ENCODE data around the gene KRTAP4-4. TPM values are rescaled to one million over a fixed set of nuclear protein-coding genes. Genes with fewer than 3 reads are reported as not detected.
"Not testable (repeated sequence)": the region's sequence is repeated elsewhere in the genome, so short reads cannot be mapped to it uniquely, and the experiment has no call there.

The KRTAP4-4 gene
- total RNA-seq, 4 donors from 2014 or later, result not detected

DNA sequence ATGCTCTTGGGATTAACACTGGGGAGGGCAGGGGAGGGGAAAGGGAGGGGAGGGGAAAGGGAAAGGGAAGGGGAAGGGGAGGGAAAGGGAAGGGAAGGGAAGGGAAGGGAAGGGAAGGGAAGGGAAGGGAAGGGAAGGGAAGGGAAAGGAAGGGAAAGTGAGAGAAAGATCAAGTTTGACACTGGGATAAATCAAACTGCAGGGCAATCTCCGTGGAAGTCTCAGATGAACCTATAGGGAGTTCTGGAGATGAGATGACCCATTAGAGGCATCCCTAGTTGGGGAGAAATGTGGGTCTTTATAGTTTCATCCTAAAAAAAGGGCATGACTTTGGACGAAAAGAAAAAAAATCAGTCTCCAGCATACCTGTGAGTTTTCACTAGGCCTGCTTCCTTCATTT is 38.8 kb downstream of the KRTAP4-4 start:
- 89% methylated on average over 2 of the region's 2 CpGs for WGBS
- H3K27ac ChIP-seq (replicated peaks in 1 of 4), result no peak overlapping the region
- DNase-seq (ENCODE audit: extremely low spot score), result no peak
- TF ChIP-seq POLR2A (IDR thresholded peaks at IDR 0.05; ENCODE audit: low read depth) (no peak), EP300 (IDR thresholded peaks at IDR 0.05) (no peak), POLR2AphosphoS5 (IDR thresholded peaks at IDR 0.05) (no peak)
- TF ChIP-seq, protein P1, sequence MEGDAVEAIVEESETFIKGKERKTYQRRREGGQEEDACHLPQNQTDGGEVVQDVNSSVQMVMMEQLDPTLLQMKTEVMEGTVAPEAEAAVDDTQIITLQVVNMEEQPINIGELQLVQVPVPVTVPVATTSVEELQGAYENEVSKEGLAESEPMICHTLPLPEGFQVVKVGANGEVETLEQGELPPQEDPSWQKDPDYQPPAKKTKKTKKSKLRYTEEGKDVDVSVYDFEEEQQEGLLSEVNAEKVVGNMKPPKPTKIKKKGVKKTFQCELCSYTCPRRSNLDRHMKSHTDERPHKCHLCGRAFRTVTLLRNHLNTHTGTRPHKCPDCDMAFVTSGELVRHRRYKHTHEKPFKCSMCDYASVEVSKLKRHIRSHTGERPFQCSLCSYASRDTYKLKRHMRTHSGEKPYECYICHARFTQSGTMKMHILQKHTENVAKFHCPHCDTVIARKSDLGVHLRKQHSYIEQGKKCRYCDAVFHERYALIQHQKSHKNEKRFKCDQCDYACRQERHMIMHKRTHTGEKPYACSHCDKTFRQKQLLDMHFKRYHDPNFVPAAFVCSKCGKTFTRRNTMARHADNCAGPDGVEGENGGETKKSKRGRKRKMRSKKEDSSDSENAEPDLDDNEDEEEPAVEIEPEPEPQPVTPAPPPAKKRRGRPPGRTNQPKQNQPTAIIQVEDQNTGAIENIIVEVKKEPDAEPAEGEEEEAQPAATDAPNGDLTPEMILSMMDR (IDR thresholded peaks at IDR 0.05), result no peak
- H3K36me3 ChIP-seq, result no peaks in the 10 kb centered on the region
- no peaks in the 10 kb centered on the region for H3K9me3 ChIP-seq
- peaks cover 0 to 18% (median 0%) of the 10 kb centered on the region in 4 donors for H3K27me3 ChIP-seq
- H3K4me1 ChIP-seq, result no peaks in the 10 kb centered on the region
- intact Hi-C loops (cut with DNase I), result no loop called here
- no peak overlapping the region for H3K4me3 ChIP-seq

DNA sequence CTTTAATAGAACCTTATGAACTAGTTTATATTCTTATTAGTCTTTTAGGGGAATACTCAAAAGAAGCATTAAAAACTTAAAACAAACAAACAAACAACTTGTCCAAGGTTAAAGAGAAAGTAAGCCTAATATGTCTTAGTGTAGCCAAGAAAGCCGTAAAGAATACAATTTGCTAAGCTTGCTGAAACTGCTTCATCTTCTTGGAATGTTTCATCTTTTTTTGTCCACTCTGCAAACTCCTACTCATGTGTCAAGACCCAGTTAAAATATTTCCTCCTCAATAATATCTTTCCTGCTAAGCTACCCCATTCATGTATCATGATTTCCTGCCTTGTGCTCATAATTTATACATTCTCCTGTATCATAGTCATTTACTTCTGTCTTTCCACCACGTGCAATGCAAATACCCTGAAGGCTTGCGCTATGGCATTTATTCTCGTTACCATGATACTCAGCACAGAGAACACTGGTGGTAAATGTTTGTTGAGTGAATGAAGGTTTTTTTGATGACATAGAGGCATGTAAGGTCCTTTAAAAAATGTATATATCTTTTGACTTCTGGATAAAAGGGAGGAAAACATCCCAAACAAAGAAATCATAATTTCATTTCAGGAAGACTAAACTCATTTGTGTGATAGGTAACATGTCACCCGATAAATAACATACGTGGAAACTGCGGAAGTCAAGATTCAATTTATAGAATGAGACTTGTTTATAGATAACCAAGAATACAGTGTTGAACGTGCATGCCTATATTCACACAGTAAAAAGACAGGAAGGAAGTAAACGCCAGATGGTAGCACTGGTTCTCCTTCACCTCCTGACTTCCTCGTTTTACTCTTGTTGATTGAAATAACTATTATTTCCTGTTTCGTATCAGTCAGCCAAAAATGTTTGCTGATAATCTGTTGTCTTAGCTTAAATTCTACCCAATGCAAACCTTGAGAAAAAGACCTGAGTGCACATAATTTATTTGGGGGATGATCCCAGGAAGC is 40.6 kb downstream of the KRTAP4-4 start:
- H3K4me3 ChIP-seq; DNase-seq (ENCODE audit: extremely low spot score); H3K36me3 ChIP-seq; H3K4me1 ChIP-seq; H3K9me3 ChIP-seq; intact Hi-C loops (cut with DNase I); H3K27ac ChIP-seq (replicated peaks in 1 of 4): not testable (repeated sequence)
- peaks cover 0 to 33% (median 0%) of the 10 kb centered on the region in 4 donors for H3K27me3 ChIP-seq
- 62% methylated on average over 11 of the region's 11 CpGs for WGBS

DNA sequence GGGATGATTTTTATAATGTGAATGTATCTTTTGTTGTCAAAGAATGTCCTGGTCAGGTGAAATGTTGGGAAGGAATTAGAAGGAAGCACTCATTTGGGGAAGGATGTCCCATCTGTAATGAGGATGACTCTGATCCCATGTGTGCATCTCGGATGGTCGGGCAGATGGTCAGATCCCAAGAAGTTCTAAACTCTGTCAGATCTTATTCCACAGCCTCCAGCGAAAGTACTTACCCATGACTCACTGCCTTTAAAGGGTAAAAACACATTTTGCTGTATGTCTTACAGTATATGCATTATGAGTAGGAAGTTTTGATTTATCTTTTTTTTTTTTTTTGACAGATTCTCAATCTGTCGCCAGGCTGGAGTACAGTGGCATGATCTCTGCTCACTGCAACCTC is 41.8 kb downstream of the KRTAP4-4 start:
- WGBS, result 84% methylated on average over 4 of the region's 4 CpGs
- Histone ChIP-seq H3K4me3 (no peak overlapping the region), H3K9me3 (no peaks in the 10 kb centered on the region), H3K27me3 (peaks cover 0 to 29% (median 0%) of the 10 kb centered on the region in 4 donors), H3K4me1 (no peaks in the 10 kb centered on the region), H3K27ac (replicated peaks in 1 of 4) (no peak overlapping the region), H3K36me3 (no peaks in the 10 kb centered on the region)
- no peak for DNase-seq (ENCODE audit: extremely low spot score)
- TF ChIP-seq POLR2AphosphoS5 (IDR thresholded peaks at IDR 0.05) (no peak), EP300 (IDR thresholded peaks at IDR 0.05) (no peak), POLR2A (IDR thresholded peaks at IDR 0.05; ENCODE audit: low read depth) (no peak)
- TF ChIP-seq, protein P1 (IDR thresholded peaks at IDR 0.05), result no peak
- intact Hi-C loops (cut with DNase I), result no loop called here

DNA sequence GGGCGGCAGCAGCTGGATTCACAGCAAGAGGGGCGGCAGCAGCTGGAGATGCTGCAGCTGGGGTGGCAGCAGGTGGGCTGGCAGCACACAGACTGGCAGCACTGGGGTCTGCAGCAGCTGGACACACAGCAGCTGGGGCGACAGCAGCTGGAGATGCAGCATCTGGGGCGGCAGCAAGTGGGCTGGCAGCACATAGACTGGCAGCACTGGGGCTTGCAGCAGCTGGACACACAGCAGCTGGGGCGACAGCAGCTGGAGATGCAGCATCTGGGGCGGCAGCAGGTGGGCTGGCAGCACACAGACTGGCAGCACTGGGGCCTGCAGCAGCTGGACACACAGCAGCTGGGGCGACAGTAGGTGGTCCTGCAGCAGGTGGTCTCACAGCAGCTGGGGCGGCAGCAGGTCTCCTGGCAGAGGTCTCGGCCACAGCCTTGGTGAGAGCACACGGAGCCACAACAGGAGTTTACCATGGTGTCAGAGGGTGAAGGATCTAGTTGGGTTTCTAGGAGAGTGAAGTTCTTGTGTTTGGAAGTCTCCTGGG is 42.6 kb downstream of the KRTAP4-4 start, which contains the start of gene KRTAP4-11:
TSS of gene KRTAP4-11 (minus strand) at position 528 of the 541 bp plus-strand sequence. CDS start at position 470, 58 bp downstream.
- H3K9me3 ChIP-seq; DNase-seq (ENCODE audit: extremely low spot score); H3K36me3 ChIP-seq; H3K4me3 ChIP-seq; H3K4me1 ChIP-seq; intact Hi-C loops (cut with DNase I); H3K27ac ChIP-seq (replicated peaks in 1 of 4): not testable (repeated sequence)
- 68% methylated on average over 5 of the region's 10 CpGs for WGBS
- H3K27me3 ChIP-seq, result peaks cover 0 to 24% (median 0%) of the 10 kb centered on the region in 4 donors

DNA sequence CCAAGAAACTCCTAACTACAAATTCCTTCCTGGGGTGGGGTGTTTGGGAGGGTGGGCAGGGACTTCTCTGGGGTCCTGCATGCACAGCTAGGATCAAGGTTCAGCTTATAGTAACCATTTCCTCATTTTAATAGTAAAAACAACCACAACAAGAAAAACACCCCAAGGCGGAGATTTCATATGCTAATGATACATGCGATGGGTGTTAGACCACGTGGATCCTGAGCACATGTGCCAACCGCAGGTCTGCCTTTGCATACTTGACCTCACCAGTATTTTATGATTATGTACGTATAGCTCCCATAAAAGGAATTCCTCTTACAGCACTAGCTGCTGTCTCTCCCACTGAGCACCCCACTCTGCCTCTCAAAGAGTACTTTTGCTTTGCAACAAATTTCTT is 44.3 kb downstream of the KRTAP4-4 start:
- no peaks in the 10 kb centered on the region for H3K36me3 ChIP-seq
- H3K27me3 ChIP-seq, result peaks cover 0 to 24% (median 0%) of the 10 kb centered on the region in 4 donors
- DNase-seq (ENCODE audit: extremely low spot score), result no peak
- intact Hi-C loops (cut with DNase I), result no loop called here
- WGBS, result 66% methylated on average over 5 of the region's 5 CpGs
- no peak overlapping the region for H3K4me3 ChIP-seq
- H3K27ac ChIP-seq (replicated peaks in 1 of 4), result no peak overlapping the region
- H3K4me1 ChIP-seq, result no peaks in the 10 kb centered on the region
- TF ChIP-seq, protein P1 (IDR thresholded peaks at IDR 0.05), result no peak
- TF ChIP-seq POLR2AphosphoS5 (IDR thresholded peaks at IDR 0.05) (no peak), EP300 (IDR thresholded peaks at IDR 0.05) (no peak), POLR2A (IDR thresholded peaks at IDR 0.05; ENCODE audit: low read depth) (no peak)
- H3K9me3 ChIP-seq, result no peaks in the 10 kb centered on the region
